DND-41 (cell line): ENCODE measurements around the gene EIF4E1B.

Experiments used
- ATAC-seq: fragments of 200-7000 bp; cut with Tn5 transposase; 3 replicates; pipeline ENCODE4 v1.9.1; 2021; ENCODE audit warnings: low read depth; ENCODE audit not compliant: insufficient read depth
- DNase-seq: peaks from one replicate; pipeline ENCODE4 v3.0.0-alpha.2; 2020
- H2AFZ ChIP-seq: 2 replicates; pipeline ENCODE4 v1.6.0; 2012; ENCODE audit warnings: low read depth, low read length
- H3K27ac ChIP-seq: 2 replicates; pipeline ENCODE4 v1.5.1; 2012; ENCODE audit warnings: low read length, inconsistent platforms
- H3K27me3 ChIP-seq: fragments of 200-600 bp; sonication (generic); 2 replicates; pipeline ENCODE4 v1.6.0; 2012; ENCODE audit warnings: low read length, mild to moderate bottlenecking, inconsistent platforms; ENCODE audit not compliant: insufficient read depth, poor library complexity
- H3K36me3 ChIP-seq: 2 replicates; pipeline ENCODE4 v1.5.1; 2012; ENCODE audit warnings: low read length, inconsistent platforms; ENCODE audit not compliant: insufficient read depth
- H3K4me1 ChIP-seq: 2 replicates; pipeline ENCODE4 v1.5.1; 2012; ENCODE audit warnings: mild to moderate bottlenecking, low read length; ENCODE audit not compliant: insufficient read depth
- H3K4me2 ChIP-seq: 2 replicates; pipeline ENCODE4 v1.6.0; 2012; ENCODE audit warnings: mild to moderate bottlenecking, moderate library complexity, low read length, inconsistent platforms; ENCODE audit not compliant: insufficient read depth
- H3K4me3 ChIP-seq, 2 experiments: fragments of 200-600 bp in 1 of 2; shearing (Covaris generic) in 1 of 2; 2 replicates each; pipeline ENCODE4 v1.5.1; 2012 to 2016; ENCODE audit warnings: inconsistent platforms in 2 of 2, low read length in 2 of 2, mild to moderate bottlenecking in 2 of 2, low read depth in 1 of 2, moderate library complexity in 1 of 2
- H3K79me2 ChIP-seq: 2 replicates; pipeline ENCODE4 v1.6.0; 2012; ENCODE audit warnings: low read length, inconsistent platforms; ENCODE audit not compliant: insufficient read depth
- H3K9ac ChIP-seq: 2 replicates; pipeline ENCODE4 v1.6.0; 2012; ENCODE audit warnings: low read depth, mild to moderate bottlenecking, inconsistent platforms, low read length, moderate library complexity
- H3K9me3 ChIP-seq: 2 replicates; pipeline ENCODE4 v1.5.1; 2012; ENCODE audit warnings: low read length, moderate library complexity, mild to moderate bottlenecking, inconsistent platforms; ENCODE audit not compliant: insufficient read depth, severe bottlenecking
- H4K20me1 ChIP-seq: 2 replicates; pipeline ENCODE4 v1.6.0; 2012; ENCODE audit warnings: low read length; ENCODE audit not compliant: insufficient read depth
- CTCF ChIP-seq: IDR thresholded peaks from 2 replicates; pipeline ENCODE4 v1.5.1; 2012; ENCODE audit warnings: borderline replicate concordance, low read length, moderate library complexity, mild to moderate bottlenecking; ENCODE audit not compliant: poor library complexity, severe bottlenecking; ENCODE audit errors: extremely low read depth
- EZH2 ChIP-seq: IDR thresholded peaks from 3 replicates; pipeline ENCODE4 v1.6.1; 2012; ENCODE audit warnings: borderline replicate concordance, low read depth, mild to moderate bottlenecking, moderate library complexity, low read length, inconsistent platforms; ENCODE audit not compliant: severe bottlenecking

EIF4E1B gene

GRCh38 chr5:176624142-176624541, 6.3 kb upstream of the EIF4E1B start:
- TF ChIP-seq CTCF (no peak), EZH2 (no peak)
- no peak overlapping the region for H3K4me3 ChIP-seq

GRCh38 chr5:176624938-176625337, 5.5 kb upstream of the EIF4E1B start:
- TF ChIP-seq EZH2 (no peak), CTCF (no peak)
- ATAC-seq (no peak), DNase-seq (no peak)
- no peak overlapping the region for H3K9ac ChIP-seq
- no peaks in the 10 kb centered on the region for H3K36me3 ChIP-seq
- no peak overlapping the region for H3K4me3 ChIP-seq
- no peaks in the 10 kb centered on the region for H3K27me3 ChIP-seq
- no peak overlapping the region for H3K27ac ChIP-seq
- H2AFZ ChIP-seq: no peak overlapping the region
- H3K4me1 ChIP-seq: no peaks in the 10 kb centered on the region
- no peak overlapping the region for H3K4me2 ChIP-seq
- H4K20me1 ChIP-seq: no peaks in the 10 kb centered on the region
- H3K79me2 ChIP-seq: no peaks in the 10 kb centered on the region
- H3K9me3 ChIP-seq: no peaks in the 10 kb centered on the region

More at GRCh38 chr5:176624142-176624541, 6.3 kb upstream of the EIF4E1B start:
- no peaks in the 10 kb centered on the region for H4K20me1 ChIP-seq
- no peak overlapping the region for H3K9ac ChIP-seq
- ATAC-seq: no peak
- H3K4me2 ChIP-seq: no peak overlapping the region
- DNase-seq: no peak
- H3K27me3 ChIP-seq: no peaks in the 10 kb centered on the region
- H3K27ac ChIP-seq: no peak overlapping the region
- no peaks in the 10 kb centered on the region for H3K4me1 ChIP-seq
- H3K36me3 ChIP-seq: no peaks in the 10 kb centered on the region
- no peaks in the 10 kb centered on the region for H3K9me3 ChIP-seq
- H2AFZ ChIP-seq: no peak overlapping the region
- H3K79me2 ChIP-seq: no peaks in the 10 kb centered on the region

GRCh38 chr5:176625512-176625911, 5.0 kb upstream of the EIF4E1B start:
- Histone ChIP-seq H3K36me3 (no peaks in the 10 kb centered on the region), H3K4me1 (no peaks in the 10 kb centered on the region), H3K9me3 (no peaks in the 10 kb centered on the region), H3K79me2 (no peaks in the 10 kb centered on the region), H2AFZ (no peak overlapping the region), H3K27ac (no peak overlapping the region), H3K27me3 (no peaks in the 10 kb centered on the region), H3K4me3 (no peak overlapping the region), H3K4me2 (no peak overlapping the region), H4K20me1 (no peaks in the 10 kb centered on the region), H3K9ac (no peak overlapping the region)
- no peak for ATAC-seq
- DNase-seq: no peak
- TF ChIP-seq EZH2: no peak
- TF ChIP-seq CTCF: no peak
